HG03457 (cell line): ENCODE measurements around the gene BCAS3.

ENCODE experiments used
- ATAC-seq: cut with Tn5 transposase; IDR thresholded peaks from one replicate; pipeline ENCODE4 v1.9.1; 2021; ENCODE audit warnings: moderate number of reproducible peaks; ENCODE audit not compliant: unreplicated experiment

The BCAS3 gene

DNA sequence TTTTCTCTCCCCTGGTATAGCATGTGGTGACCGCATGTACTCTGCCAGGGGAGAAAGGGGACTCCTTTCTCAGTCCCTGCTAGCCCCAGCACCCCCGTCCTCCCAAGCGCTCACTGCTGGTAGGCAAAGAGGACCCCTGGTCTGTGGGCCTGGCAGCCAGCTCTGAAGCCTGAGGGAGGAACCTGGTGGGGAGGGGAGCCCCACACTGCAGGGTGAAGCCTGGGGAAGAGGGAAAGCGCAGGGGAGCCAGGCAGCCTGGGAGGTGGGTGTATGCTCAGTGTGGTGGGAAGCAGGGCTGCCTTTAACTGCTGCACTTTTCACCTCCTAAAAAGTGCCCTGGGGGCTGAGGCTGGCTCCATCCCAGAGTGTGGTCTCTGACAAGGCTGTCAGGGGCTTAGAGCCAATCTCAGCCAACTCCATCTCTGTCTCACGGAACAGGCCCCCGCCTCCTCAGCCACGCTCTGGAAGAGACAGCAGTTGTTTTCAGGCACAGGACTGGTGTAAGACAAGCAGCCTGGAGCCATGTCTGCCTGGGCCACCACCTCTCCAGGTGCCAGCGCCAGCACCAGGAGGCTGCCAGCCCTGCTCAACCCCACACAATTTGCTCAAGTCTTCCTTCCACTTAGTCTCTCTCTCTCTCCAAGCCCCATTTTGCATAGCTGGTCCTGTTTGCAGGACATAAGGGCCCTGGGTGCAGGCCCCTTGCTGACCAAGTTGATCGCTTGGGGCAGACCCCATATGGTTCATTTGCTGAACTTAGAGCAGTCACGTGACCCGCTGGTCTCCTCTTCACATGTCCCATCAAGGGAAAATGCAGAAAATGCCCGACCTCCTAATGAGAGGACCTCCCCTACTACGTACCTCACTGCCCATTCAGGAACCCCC, 707.3 kb downstream of the BCAS3 start:
- ATAC-seq: no peak

DNA sequence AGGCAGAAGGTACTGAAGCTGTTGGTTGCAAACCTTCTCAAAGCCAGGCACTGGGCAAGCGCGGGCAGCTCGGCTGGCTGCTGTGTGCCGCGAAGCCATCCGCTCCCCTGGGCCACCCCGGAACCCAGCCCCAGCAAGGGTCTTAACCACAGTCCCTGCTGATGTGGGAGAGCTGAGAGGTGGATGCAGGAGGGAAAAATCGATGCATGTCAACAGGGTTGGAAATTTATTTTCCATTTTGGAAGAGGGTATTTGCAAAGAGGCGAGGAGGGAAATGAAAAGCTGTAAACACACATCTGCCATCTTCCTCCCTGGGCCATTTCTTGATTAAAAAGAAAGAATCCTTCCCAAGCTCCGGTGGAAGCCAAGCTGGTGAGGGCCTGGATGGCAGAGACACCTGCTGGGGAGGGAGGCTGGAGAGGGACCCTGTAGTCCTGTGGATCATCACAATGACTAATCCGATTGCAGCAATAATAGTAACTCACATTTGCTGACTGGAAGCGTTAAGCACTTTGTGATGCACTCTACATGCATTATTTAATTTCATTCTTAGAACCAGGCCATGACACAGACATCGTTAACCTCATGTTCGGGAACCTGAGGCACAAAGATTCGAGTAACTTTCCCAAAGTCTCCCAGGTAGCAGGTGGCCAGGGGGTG, 708.1 kb downstream of the BCAS3 start:
- no peak for ATAC-seq

DNA sequence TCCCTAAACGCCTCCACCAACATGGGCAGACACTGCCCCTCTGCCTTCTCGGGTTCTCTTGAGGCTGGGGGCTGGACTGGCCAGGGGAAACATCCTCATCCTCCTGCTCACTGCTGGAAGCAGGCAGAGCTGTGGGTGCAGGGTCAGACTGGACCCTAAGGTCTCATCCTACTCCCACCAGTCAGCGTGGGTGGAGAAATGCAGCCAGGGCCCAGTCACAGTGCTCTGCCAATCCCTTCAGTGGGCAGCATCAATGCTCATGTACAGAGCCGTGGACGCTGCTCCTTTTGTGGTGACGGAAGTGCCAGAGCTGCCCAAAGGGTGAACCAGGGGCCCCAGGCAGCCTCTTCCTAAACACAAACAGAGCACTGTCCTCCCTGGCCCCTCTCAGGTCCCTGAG, 708.6 kb downstream of the BCAS3 start:
- no peak for ATAC-seq

DNA sequence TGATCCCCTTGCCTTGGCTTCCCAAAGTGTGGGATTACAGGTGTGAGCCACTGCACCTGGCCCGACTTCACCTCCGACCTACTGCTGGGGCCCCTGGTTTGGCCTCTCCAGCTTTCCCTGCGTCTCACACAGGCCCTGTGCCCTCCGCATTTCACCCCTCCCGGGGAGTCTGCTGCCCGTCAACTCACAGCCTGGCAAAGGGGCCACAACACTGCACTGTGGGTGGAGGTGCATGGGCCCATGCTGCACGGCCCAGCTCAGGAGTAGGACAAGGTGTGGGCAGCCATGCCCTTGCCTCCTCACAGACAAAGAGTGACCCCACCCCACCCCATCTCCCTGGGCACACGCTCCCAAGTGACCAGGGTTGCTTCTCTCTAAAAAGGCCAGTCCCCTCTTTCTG, 709.4 kb downstream of the BCAS3 start:
- no peak for ATAC-seq

- ATAC-seq: no peak
These were observed 710.1 kb downstream of the BCAS3 start for GRCh38 chr17:61387511-61388305.

DNA sequence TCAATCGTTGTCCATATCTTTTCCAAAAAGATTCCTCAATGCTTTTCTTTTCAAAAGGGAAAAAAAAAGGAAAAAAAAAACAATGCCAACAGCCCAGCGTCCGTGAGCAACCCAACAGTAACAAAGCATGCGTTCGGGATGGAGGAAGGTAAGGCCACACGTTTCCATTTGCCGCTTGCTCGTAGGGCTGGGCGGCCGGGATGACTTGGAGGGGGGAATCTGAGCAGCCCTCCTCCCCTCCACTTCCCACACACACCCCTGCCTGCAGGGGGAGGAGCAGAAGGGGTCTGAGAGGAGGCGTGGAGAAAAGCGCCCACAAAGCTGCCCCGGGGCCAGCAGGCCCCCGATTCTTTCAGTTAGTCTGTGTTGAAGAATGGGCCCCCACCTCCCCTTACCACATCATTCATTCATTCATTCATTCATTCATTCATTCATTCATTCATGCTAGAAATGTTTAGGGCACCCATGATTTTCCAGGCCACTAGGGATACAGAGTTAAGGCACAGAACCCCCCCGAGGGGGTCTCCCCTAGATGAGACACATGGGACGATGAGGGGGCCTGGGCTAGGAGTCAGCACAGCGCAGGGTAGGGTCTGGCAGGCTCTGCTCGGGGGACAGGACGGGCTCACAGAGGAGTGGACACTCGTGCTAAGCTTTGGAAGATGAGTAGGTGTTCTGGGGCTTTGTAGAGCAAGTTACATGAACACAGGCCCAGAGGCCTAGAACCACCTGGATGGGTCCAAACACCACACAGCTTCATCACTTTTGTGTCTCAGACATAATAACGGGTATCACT, 711.1 kb downstream of the BCAS3 start:
- ATAC-seq: no peak

DNA sequence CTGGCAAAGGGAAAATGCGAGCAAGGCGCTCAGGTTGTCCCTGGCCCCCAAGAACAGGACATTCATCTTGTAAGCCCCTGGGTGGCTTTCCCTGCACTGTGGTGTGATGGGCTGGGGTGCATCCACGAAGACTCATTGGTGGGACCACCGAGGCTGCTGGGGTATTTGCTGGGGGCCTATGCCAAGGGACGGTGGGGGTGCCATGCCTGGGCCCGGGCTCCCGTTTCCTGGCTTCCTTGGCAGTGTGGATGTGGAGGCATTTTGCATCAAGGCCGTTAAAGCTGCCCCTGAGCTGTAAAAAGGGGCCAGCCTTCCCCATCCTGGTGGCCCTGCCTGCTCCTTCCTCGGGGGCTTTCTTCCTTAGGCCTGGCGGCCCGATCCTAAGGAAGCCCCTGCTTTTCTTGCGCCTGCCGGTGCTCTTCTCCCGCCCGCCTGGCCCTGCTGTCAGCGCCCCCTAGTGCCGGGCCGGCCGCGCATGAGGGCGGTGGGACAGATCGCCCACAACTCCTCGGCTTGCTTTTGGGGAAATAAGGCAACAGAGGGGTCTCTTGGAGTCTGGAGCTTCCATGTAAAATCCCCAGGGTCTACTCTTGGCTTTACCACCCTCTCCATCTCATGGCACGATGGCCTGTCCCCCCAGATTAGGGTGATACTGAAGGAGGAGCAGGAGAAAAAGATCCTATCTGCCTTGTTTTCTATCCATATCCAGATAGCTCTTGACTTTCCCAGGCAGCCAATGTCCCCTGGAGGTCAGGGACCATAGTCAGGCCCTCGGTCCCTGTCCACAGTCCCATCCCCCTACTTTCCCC, 712.2 kb downstream of the BCAS3 start:
- no peak for ATAC-seq

- no peak for ATAC-seq
These were observed 712.8 kb downstream of the BCAS3 start for GRCh38 chr17:61390479-61390791.

GRCh38 chr17:61391595-61392291, 714.1 kb downstream of the BCAS3 start:
- ATAC-seq: no peak

DNA sequence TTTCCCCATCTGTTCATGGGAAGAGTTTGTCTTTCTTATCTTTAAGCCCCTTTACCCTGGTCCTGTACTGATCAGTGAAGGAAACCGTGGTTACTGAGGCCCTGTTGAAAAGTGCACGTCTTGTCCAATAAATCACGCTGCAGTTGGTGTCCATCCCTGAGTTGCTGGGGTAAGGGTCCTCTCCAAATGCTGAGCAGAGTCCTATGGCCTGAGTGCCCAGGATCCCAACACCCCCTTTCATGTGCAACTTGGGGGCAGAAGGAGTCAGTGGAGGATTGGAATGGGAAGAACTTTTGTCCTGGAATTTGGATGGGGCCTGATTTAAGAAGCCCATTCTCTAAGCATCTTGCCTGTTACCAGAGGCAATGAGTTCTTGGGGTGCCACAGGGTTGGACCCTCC, 715.0 kb downstream of the BCAS3 start:
- ATAC-seq: no peak

GRCh38 chr17:61393550-61393903, 715.9 kb downstream of the BCAS3 start:
- no peak for ATAC-seq

GRCh38 chr17:61393904-61394629, 716.4 kb downstream of the BCAS3 start:
- ATAC-seq: no peak

GRCh38 chr17:61394630-61395408, 717.2 kb downstream of the BCAS3 start:
- ATAC-seq: no peak

- ATAC-seq: no peak
These were observed 717.8 kb downstream of the BCAS3 start for GRCh38 chr17:61395409-61395982.

DNA sequence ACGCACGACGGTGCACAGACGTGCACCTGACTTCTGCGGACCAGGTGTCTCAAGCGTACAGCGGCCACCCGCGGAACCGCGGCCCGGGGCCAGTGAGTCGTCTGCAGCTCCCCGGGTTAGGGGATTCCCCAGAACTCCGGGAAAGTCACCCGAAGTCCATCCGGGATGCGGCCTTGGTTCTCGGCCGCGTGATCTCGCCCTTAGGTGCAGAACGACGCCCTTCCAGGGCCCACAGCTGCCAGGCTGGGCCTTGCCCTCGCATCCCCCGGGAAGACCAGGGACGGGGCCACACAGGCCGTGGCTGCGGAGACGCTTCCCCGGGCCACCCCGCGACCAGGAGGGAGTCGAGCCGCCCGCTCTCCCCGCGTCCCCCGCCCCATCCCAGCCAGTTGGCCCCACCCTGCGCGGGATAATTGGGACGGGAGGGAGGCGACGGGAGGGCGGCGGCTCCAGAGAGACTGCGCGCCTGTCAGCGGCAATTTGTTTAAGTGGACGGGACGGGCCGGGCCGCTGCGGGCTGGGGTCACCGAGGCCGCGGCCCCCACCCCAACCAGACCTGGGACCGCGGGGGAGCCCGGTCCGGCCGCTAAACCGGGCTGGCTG, 718.4 kb downstream of the BCAS3 start:
- no peak for ATAC-seq

DNA sequence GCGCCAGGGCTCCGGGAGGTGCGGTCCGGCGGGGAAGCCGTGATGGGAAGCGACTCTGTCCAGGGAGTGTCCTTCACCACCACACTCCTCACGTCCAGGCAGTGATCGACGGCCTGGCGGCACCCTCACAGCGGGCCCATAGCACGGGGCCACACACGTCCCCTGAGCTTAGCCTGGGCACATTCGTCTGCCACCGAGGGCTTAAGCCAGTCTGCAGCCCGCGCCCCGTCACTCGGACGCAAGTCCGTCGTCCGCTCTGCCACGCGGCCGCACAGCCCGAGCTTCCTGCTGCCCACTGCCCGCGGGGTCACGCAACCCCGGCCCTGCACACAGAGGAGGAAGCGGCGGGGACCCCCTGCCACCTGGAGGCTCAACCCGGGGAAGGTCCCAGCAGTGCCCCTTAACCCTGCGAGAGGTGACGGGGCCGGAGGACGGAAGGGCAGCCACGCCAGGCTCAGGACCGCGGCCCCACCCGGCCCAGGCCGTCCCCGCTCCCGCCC, 719.0 kb downstream of the BCAS3 start:
- no peak for ATAC-seq
